ENCODE results near the gene LIMS2.

Gene LIMS2

DNA sequence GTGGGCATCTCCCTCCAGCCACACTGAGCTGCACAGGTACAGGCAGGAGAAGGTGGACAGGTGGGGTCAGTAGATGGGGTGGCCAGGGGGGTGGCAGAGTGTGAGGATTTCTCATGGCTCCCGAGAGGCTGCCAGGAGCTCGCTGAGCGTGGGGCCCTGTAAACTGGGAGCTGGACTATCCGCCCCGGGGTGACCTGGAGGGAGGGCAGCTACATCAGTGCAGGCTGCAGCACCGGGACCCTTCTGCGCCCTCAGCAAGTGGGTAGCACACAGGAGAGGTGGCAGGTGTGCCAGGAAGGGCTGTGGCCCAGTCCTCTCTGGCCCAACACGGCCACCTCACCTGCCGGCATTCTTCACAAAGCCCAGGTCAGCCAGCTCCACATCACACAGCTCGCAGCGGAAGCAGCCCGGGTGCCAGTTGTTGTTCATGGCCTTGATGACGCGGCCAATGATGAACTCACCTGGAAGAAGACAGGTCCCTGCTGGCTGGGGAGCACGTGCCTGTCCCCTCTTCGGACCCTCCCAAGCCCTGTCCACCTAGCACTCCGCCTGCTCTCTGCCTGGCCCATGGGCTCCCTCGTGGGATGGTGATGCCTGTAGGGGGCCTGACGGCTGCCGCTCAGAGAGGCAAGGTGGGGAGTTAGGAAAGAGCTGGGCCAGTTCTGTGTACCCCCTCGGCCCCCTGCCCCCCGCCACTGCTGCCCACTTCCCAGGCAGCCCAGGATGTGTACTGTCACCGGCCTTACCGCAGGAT lies 21.1 kb downstream of the LIMS2 start:
- no peak for TF ChIP-seq POLR2A (IDR thresholded peaks at IDR 0.05; ENCODE audit: low read length)
- TF ChIP-seq GATA1 (IDR thresholded peaks at IDR 0.05; ENCODE audit: low read depth, low read length): no peak
- no peak for DNase-seq

DNA sequence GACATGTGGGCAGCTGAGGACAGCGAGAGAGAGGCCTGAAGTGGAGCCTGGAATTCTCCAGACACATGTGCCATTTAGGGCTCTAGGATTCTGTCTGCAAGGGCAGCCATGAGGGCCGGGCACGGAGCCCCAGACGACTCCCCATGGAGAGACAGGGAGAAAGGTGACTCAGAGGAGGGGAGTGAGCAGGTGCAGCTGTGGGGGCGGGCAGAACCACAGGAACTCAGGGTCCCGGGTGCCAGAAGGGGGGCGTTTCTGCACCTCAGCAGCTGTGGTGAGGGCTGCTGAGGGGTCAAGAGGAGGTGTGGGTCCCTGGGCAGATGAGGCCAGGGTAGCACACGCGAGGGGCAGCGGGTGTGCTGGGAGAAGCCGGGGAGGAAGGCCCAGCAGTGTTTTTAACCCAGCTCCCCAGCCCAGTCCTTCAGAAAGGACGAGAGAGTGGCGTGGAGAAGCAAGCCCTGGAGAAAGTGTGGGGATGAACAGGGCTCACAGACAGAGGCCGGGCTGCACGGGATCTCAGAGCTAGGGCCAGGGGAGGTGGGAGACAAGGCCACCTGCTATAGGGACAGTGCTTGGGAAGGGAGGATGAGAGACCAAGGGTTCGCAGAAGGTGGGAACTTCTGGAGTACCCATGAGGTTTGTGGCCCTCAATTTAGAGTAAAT lies 21.8 kb downstream of the LIMS2 start:
- TF ChIP-seq GATA1 (IDR thresholded peaks at IDR 0.05; ENCODE audit: low read depth, low read length): no peak
- TF ChIP-seq POLR2A (IDR thresholded peaks at IDR 0.05; ENCODE audit: low read length): no peak
- no peak for DNase-seq

DNA sequence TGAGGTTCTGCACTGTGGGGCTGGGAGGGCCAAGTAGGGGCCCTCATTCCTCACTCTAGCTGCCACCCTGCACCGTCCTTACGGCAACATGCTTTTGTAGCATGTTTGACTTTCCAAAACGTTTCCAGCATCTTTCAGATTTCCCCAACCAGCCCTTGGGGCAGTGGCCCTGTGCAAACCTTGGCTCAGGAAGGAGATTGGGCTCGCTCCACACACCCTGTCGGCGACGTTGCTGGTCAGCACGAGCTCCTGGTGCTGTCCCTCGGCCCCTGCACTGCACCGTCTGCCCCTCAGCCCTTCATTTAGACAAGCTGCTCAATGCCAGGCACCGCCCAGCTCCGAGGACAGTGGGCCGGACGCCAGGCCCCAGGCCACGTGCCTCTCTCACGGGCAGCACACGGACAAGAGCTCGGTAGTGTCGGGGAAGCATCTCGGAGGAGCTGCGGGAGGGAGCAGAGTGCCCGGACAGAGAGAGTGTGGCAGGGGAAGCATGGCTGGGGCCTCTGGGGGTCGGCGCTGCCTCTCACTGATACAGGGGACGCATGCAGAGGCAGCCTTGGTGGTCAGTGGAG lies 22.5 kb downstream of the LIMS2 start:
- DNase-seq: no peak
- TF ChIP-seq GATA1 (IDR thresholded peaks at IDR 0.05; ENCODE audit: low read depth, low read length): no peak
- no peak for TF ChIP-seq POLR2A (IDR thresholded peaks at IDR 0.05; ENCODE audit: low read length)

DNA sequence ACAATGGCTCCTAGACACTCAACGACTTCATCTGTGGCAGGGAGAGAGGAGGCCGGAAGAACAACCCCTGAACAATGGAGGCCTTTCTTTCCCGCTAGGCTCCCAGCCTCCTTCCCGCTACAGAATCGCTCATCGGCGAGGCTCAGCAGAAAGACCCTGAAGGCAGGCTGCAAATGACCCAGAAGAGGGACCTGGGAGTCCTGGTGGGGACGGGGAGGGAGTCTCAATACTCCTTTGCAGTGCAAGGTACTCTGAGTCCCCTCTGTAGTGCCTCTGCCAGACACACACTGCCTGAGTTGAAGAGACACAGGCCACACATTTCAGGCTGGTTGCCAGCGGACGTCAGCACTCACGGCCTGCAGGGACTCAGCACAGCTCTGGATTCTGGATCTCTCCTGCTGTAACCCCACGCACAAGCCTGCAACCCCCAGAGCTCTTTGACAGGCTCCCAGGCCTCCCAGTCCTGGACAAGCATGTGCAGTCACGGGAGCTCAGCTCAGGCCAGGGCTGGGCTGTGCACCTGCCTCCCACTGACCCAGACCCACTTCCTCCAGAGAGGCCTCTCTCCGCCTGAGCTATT lies 23.3 kb downstream of the LIMS2 start:
- TF ChIP-seq POLR2A (IDR thresholded peaks at IDR 0.05; ENCODE audit: low read length): no peak
- no peak for TF ChIP-seq GATA1 (IDR thresholded peaks at IDR 0.05; ENCODE audit: low read depth, low read length)
- no peak for DNase-seq

DNA sequence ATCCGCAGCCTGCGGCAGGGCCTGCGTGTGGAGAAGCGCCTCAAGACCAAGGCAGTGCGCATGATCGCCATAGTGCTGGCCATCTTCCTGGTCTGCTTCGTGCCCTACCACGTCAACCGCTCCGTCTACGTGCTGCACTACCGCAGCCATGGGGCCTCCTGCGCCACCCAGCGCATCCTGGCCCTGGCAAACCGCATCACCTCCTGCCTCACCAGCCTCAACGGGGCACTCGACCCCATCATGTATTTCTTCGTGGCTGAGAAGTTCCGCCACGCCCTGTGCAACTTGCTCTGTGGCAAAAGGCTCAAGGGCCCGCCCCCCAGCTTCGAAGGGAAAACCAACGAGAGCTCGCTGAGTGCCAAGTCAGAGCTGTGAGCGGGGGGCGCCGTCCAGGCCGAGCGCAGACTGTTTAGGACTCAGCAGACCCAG lies 23.9 kb downstream of the LIMS2 start:
- no peak for DNase-seq
- TF ChIP-seq POLR2A (IDR thresholded peaks at IDR 0.05; ENCODE audit: low read length) (no peak), GATA1 (IDR thresholded peaks at IDR 0.05; ENCODE audit: low read depth, low read length) (no peak)

DNA sequence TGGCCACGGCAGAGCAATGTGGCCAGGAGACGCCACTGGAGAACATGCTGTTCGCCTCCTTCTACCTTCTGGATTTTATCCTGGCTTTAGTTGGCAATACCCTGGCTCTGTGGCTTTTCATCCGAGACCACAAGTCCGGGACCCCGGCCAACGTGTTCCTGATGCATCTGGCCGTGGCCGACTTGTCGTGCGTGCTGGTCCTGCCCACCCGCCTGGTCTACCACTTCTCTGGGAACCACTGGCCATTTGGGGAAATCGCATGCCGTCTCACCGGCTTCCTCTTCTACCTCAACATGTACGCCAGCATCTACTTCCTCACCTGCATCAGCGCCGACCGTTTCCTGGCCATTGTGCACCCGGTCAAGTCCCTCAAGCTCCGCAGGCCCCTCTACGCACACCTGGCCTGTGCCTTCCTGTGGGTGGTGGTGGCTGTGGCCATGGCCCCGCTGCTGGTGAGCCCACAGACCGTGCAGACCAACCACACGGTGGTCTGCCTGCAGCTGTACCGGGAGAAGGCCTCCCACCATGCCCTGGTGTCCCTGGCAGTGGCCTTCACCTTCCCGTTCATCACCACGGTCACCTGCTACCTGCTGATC lies 24.4 kb downstream of the LIMS2 start:
- no peak for DNase-seq
- TF ChIP-seq POLR2A (IDR thresholded peaks at IDR 0.05; ENCODE audit: low read length) (no peak), GATA1 (IDR thresholded peaks at IDR 0.05; ENCODE audit: low read depth, low read length) (no peak)

DNA sequence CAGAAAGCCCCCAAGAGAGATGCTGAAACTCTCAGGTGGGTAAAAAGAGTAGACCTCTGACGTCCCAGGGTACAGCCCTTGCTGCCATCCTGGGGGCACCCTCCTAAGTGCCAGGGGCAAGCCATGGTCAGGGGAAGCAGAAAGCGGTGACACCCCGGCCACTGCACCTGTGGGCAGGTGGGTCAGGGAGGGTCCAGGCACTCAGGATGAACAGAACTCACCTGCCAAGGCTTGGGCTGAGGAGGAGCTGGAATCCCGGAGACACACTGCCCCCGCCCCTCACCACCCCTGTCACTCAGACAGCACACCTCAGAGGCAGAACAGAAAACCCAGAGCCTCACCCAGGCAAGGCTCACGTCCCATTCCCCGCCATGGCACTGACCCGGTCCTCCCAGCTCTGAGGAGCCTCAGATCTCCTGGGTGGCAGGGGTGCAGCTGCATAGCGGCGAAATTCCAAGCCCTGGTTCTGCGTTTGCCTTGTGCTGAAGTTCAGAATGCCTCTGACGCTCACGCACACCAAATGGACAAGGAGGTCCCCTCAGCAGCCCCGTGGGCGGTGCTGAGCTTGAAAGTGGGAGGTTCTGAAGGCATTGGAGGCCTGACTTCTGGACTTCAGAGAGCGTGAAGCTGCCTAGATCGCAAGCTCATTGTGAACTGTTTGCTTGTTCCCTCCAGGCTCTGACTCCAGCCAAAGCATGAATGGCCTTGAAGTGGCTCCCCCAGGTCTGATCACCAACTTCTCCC lies 25.1 kb downstream of the LIMS2 start:
- TF ChIP-seq POLR2A (IDR thresholded peaks at IDR 0.05; ENCODE audit: low read length) (no peak), GATA1 (IDR thresholded peaks at IDR 0.05; ENCODE audit: low read depth, low read length) (no peak)
- no peak for DNase-seq

DNA sequence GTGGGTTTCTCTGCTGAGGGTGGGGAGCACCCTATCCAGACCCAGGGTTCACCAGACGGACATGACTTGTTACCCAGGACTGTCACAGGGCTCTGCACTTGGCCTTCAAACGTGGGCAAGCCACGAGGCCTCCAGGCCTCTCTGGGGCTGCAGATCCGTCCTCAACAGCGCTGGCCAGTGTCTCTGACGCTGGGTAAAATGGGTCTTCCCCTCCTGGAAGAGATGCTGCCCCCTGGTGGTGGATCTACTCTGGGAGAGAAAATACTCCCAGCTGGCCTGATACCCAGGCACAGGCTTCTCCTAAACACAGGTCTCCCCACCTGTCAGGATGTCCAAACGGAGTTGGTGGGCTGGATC lies 25.7 kb downstream of the LIMS2 start:
- peak; percentile 74 to 85 for DNase-seq

DNA sequence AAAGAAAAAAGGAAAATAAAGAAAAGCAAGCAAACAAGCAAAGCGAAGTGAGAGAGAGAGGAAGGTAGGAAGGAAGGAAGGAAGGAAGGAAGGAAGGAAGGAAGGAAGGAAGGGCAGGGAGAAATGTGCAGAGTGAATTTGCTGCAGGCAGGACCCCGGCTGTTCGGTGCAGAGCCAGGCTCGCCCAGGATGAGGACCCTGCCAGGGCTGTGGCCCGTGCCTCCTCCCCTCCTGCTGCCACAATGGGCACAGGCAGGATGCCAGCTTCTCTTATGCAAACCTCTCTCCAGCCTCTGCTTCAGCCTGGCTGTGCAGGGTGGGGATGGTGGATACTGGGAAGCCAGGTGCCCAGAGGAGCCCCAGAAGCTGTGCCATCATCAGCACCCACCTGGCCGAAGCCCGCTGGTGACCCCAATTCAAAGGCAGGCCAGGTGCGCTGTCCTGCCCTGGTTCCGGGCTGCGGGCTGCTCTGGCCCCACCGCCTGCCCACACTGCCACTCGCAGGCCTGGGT lies 26.2 kb downstream of the LIMS2 start:
- no peak for TF ChIP-seq POLR2A (IDR thresholded peaks at IDR 0.05; ENCODE audit: low read length)
- no peak for TF ChIP-seq GATA1 (IDR thresholded peaks at IDR 0.05; ENCODE audit: low read depth, low read length)
- DNase-seq: no peak

More for the DNA sequence above, 25.7 kb downstream of the LIMS2 start:
- TF ChIP-seq POLR2A (IDR thresholded peaks at IDR 0.05; ENCODE audit: low read length) (no peak), GATA1 (IDR thresholded peaks at IDR 0.05; ENCODE audit: low read depth, low read length) (no peak)

DNA sequence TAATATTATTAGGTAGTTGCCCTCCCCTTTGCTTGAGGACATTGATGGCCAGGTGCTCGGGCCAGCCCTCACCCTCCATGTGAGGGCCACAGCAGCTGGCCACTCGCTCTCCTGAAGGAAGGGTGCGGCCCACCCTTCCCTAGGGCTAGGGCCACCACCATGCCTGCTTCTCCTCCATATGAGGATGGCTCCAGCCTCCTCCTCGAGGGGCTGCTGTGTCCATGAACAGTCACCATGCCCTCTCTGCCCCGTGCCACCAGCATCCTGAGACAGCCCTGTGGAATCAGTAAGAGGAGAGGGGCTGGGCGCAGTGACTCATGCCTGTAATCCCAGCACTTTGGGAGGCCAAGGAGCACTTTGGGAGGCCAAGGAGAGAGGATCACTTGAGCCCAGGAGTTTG lies 27.0 kb downstream of the LIMS2 start:
- DNase-seq: no peak
- TF ChIP-seq POLR2A (IDR thresholded peaks at IDR 0.05; ENCODE audit: low read length) (no peak), GATA1 (IDR thresholded peaks at IDR 0.05; ENCODE audit: low read depth, low read length) (no peak)

DNA sequence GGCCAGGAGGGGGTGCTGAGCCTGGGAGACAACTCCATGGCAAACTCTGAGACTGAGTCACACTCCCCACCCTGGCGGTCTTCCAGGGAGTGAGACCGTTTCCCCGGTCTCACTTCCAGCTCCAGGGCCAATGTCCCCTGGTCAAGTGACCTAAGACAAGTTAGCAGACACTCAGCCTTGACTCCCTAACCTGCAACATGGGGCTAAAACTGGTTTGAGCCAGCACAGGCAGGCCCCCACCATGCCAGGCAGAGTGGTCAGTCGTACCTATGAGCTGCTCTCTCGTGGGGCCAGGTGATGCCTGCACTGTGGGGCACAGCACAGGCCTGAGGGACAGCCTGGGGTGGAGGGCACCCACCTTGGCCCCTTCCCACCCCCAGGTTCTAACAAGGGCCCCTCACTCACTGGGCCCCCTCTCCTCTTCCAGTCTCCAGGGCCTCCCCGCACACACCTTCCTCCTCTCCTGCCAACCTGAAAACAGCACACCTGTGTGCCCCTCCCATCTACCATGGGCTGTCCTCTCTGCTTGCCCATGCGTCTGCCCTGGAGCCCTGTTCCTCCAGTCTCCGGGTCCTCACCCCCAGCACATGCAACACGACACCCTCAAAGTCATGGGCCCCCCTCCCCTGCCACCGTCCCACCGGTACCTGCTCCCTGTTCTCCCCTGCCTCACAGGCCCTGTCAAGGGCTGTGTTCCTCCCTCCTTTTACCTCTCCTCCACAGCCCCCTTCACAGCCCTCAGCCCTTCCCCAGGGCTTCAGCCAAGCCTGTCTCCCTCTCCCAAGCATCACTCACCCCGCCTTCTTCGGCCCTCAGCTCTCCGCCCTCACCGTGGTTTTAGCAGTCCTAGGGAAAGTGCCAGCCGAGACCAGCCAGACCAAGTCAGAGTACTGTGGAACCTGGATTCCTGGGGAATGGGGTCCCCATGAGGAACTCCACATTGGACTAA lies 27.8 kb downstream of the LIMS2 start:
- no peak for DNase-seq

More for the DNA sequence above, 27.8 kb downstream of the LIMS2 start:
- TF ChIP-seq GATA1 (IDR thresholded peaks at IDR 0.05; ENCODE audit: low read depth, low read length) (no peak), POLR2A (IDR thresholded peaks at IDR 0.05; ENCODE audit: low read length) (no peak)

Measured in erythroblast (primary cell).